ENCODE results near the gene CTTN.

Gene CTTN

GRCh38 chr11:70477609-70478008, 79.3 kb downstream of the CTTN start:
- DNase-seq = peak in 6 of 14 donors; percentile 18 to 23 (median 20)

- no peak for DNase-seq
These were observed 80.0 kb downstream of the CTTN start for GRCh38 chr11:70478166-70478890.

GRCh38 chr11:70480711-70481110, 82.4 kb downstream of the CTTN start:
- DNase-seq = no peak

GRCh38 chr11:70481625-70482528, 83.5 kb downstream of the CTTN start:
- peak in 1 of 14 donors; percentile 21 for DNase-seq

- no peak for DNase-seq
These were observed 84.2 kb downstream of the CTTN start for GRCh38 chr11:70482529-70482917.

- DNase-seq = peak in 2 of 14 donors; percentile 5 to 14
These were observed 84.9 kb downstream of the CTTN start for GRCh38 chr11:70483077-70483861.

GRCh38 chr11:70483917-70484316, 85.6 kb downstream of the CTTN start:
- DNase-seq = no peak

- DNase-seq = no peak
These were observed 87.1 kb downstream of the CTTN start for GRCh38 chr11:70485326-70486025.

GRCh38 chr11:70486026-70486415, 87.7 kb downstream of the CTTN start:
- no peak for DNase-seq
